DLD1 (cell line): ENCODE data around the gene OSTM1.
"Not testable (repeated sequence)": the region's sequence is repeated elsewhere in the genome, so short reads cannot be mapped to it uniquely, and the experiment has no call there.

Source experiments
- in situ Hi-C: cut with HindIII; loops from 2 replicates; pipeline ENCODE4 v1.10.0; 2017; ENCODE audit warnings: low sequenced_read_pairs

Gene OSTM1

DNA sequence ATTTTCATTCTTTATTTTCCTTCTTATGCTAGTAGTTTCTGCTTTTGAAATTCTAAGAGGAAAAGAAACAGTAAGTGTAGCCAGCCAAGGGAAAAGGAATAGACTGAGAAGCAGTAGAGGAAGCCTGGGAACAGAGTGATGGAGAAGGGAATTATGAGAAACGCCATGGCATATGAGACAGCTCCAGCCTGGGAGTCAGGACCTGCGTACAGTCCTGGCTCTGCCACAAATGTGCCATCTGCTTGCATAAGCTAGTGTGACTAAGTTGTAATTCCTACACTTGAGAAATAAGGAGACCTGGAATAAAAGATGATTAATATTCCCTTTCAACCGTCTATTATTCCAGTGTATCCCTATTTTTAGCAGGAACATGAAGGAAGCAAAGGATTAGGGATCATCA is 47.5 kb downstream of the OSTM1 start:
- in situ Hi-C loops = no loop called here

DNA sequence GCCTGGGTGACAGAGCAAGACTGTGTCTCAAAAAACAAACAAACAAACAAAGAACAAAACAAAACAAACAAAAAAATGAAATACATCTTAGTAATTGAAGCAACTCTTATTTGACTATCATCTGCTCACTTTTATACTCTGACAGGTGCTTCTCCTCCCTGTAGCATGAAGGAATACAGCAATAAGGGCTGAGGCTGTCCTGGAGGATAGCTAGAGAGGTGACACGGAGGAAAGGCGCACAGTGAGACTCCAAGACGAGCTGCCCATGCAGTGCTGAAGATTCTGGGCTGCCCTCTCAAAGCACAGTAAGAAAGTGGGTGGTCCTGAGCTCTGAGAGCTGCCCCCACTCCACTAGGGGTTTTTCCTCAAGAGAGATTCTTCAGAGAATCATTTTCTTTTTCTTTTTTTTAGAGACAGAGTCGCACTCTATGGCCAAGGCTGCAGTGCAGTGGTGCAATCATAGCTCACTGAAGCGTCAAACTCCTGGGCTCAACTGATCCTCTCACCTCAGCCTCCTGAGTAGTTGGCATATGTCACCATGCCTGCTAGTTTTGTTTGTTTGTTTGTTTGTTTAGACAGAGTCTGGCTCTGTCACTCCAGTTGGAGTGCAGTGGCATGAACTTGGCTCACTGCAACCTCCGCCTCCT is 50.0 kb downstream of the OSTM1 start:
- in situ Hi-C loops = no loop called here

DNA sequence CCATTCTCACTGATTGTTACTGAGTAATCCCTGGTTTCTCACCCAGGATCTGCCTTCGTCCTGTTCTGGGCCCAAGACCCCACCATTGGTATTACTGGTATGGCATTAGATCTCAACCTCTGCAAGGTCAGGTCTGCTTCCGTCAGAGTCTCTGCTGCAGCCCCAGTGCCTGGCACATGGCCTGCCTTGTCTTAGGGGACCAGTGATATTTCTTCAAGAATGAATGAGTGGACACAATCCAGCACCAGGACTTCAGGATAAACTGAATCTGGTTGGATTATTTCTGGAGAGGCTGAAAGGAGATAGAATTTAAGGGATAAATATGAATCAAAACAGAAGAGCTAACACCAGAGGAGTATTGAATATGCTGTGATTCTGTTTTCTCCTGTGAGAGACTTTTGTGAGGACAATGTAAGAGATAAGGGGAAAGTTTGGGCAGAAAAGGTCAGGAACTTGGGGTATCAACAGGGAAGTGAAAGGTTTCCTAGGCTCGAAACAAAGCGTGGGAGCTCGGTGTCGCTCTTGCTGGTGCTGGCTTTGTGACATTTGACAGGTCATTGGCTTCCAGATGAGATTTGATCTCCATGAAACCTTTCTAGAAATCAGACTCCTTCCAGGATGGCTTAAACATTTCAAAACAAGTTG is 53.9 kb downstream of the OSTM1 start:
- in situ Hi-C loops = no loop called here

GRCh38 chr6:108016283-108016682 is 58.3 kb downstream of the OSTM1 start:
- in situ Hi-C loops = not testable (repeated sequence)

DNA sequence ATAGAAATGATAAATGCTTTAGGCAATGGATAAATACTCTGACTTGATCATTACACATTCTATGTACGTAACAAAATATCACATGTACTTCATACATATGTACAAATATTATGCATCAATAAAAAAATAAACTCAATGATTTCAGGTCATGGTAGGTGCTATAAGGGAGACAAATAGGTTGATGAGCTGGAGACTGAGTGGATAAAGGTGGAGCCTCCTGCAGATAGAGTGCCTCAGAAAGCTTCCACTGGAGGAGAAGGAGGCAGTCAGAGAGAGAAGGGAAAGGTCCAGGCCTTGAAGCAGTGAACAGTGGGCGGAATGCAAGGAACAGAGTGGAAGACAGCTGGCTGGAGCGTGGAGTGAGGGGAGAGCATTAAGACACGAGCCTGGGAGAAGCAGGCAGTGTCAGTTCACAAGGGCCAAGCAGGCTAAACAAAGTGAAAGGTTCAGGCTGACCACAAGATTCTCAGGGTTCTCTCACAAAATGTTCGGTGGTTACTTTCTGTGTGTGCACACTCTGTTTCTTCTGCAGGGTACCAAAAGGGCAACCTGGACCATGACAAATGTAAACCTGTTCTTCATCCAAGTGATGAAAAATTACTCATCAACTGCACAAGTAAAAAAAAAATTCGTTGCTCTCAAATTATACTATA is 60.6 kb downstream of the OSTM1 start:
- in situ Hi-C loops = no loop called here

DNA sequence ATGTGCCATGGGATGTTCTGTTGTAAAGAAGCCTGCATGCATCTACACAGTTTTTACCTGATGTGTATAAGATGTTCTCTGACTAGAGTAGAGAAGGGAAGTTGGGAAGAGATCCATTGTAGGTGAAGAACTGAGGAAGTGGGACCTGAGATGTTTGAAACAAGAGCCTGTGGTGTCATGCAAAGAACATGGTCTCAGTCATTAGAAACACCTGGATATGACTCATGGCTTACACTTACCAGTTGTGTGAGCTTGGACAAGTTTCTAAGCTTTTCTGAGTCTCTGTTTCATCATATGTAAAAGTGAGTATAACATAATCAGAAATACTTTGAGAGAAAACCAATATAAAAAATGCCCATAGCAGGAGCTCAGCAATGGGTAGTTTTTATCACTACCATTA is 64.6 kb downstream of the OSTM1 start:
- in situ Hi-C loops = no loop called here

GRCh38 chr6:108009258-108009657 is 65.3 kb downstream of the OSTM1 start:
- in situ Hi-C loops = not testable (repeated sequence)

DNA sequence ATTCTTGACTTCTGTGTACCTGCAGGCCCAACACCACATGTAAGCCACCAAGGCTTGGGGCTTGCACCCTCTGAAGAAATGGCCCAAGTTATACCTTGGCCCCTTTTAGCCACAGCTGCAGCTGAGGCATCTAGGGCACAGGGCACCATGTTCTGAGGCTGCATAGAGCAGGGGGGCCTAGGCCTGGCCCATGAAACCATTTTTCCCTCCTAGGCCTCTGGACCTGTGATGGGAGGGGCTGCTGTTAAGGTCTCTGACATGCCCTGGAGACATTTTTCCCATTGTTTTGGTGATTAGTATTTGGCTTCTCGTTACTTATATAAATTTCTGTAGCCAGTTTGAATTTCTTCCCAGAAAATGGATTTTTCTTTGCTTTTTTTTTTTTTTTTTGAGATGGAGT is 66.2 kb downstream of the OSTM1 start:
- in situ Hi-C loops = no loop called here

DNA sequence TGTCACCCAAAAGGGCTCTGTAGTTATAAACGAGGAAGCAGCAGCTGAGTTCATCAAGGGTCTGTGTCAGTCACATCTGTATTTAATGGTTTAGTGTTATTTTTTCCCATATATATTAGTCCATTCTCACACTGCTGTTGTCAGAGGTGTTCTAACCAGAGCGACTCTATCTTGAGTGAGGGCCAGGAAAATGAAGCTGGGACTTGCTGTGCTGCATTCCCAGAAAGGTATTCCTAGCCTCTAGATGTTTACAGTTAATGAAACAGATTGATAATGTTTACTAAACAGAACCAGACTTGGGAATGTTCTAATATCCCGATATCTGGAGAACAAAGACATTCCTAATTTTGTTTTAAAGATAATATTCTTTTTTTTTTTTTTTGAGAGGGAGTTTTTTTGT is 68.6 kb downstream of the OSTM1 start:
- in situ Hi-C loops = no loop called here

GRCh38 chr6:108004861-108005260 is 69.7 kb downstream of the OSTM1 start:
- in situ Hi-C loops = no loop called here

DNA sequence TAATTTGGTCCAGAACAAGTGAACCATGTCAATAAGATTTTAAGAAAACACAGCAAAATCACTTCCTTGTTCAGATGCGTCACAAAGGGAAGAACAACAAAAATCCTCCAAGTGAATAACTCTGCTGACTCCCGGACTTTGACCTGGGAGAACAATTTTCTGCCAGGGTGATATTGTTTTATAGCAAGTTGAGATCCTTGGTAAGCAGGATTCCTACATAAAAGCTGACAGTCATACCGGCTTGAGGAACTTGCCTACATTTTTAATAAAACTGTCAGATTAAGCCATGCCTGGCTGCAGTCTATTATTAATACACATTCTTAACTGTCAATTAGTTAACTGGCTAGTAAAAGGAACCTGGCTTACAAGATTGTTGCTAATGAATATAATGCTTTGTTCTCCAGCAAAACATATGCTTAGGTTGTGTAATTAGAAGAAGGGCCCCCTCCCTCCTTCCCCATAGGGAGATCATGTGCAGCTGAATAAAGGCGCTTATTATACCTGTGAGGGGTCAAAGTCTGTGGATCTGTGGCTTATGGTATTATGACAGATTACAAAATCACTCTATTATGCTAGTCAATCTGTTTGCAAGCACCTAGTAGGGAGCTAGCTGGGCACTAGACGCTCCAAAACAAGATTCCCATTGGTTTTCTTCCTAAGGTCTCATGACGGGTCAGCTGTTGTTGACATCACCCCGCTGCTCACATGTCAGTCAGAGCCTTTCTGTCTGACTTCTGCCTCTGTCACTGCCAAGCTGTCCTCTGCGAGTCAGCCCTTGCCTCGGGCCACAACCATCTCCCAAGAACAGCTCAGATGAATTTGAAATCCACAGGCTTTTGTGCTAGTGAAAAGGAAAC is 71.9 kb downstream of the OSTM1 start:
- in situ Hi-C loops = no loop called here

DNA sequence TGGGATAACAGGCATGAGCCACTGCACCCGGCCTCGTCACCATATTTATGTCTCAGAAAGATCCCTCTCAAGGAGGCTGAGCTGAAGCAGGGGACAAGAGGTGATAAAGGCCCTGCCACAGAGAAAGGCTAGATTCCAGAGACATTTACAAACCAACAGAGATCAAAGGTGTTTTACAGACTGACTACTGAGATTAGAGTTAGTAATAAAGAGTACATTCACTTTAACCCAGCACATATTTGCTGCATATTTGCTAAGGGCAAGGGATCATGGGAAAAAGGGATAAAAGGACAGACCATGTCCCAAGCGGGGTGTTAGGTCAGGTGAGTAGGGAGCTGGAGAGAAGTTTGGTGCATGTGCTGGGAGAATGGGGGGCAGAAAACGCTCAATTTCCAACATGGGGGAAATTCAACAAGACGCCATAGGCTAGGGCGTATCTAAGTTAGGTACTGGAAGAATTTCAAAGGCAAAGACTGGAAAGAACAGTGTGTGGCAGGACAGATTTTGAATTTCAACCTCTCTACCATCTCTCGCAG is 72.8 kb downstream of the OSTM1 start:
- in situ Hi-C loops = no loop called here

DNA sequence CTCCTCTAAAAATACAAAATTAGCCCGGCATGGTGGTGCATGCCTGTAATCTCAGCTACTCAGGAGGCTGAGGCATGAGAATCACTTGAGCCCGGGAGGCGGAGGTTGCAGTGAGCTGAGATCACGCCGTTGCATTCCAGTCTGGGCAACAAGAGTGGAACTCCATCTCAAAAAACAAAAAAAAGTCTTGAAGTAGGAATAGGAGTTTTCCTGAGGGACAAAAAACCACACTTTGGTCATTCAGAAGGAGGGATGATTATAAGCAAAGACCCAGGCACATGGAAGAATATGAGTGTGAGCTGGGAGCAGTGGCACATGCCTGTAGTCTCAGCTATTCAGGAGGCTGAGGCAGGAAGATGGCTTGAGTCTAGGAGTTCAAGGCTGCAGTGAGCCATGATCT is 74.3 kb downstream of the OSTM1 start:
- in situ Hi-C loops = not testable (repeated sequence)

DNA sequence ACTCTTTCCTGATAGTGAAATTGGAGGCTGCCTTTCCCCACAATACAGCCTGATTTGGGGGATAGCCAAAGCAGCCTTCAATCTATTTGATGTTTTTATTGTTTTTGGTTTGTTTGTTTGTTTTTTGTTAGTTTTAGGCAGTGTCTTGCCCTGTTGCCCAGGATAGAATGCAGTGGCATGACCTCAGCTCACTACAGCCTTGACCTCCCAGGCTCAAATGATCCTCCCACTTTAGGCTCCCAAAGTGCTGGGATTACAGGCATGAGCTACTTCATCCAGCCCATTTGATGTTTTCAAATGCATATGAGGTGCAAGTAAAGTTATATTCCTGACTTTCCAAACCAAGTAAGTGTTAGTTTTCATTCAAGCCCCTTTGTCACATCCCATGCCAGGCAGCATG is 75.2 kb downstream of the OSTM1 start:
- in situ Hi-C loops = no loop called here

- in situ Hi-C loops = no loop called here
Observed at GRCh38 chr6:107991772-107992550, 82.6 kb downstream of the OSTM1 start.
